ENCODE data around the gene NAP1L5.

NAP1L5 gene

GRCh38 chr4:88722276-88722780, 24.7 kb upstream of the NAP1L5 start:
- Histone ChIP-seq H3K4me3 (ENCODE audit: low read length) (no peak overlapping the region), H3K9me3 (ENCODE audit: control insufficient read depth, low read length) (peaks cover 5% of the 10 kb centered on the region), H3K27me3 (replicated peaks; ENCODE audit: control insufficient read depth, insufficient read depth, low read length) (no peaks in the 10 kb centered on the region), H3K9ac (ENCODE audit: low read length) (no peak overlapping the region), H3K36me3 (ENCODE audit: control insufficient read depth, insufficient read depth, low read length, severe bottlenecking) (peaks cover 60% of the 10 kb centered on the region), H3K4me1 (ENCODE audit: control insufficient read depth, insufficient read depth, low read length) (peaks cover 31% of the 10 kb centered on the region)
- DNase-seq (ENCODE audit: low read depth): no peak

GRCh38 chr4:88720451-88721428, 23.1 kb upstream of the NAP1L5 start:
- Histone ChIP-seq H3K27me3 (replicated peaks; ENCODE audit: control insufficient read depth, insufficient read depth, low read length) (no peaks in the 10 kb centered on the region), H3K9me3 (ENCODE audit: control insufficient read depth, low read length) (peaks cover 11% of the 10 kb centered on the region), H3K36me3 (ENCODE audit: control insufficient read depth, insufficient read depth, low read length, severe bottlenecking) (peaks cover 54% of the 10 kb centered on the region), H3K4me3 (ENCODE audit: low read length) (no peak overlapping the region), H3K4me1 (ENCODE audit: control insufficient read depth, insufficient read depth, low read length) (peaks cover 27% of the 10 kb centered on the region), H3K9ac (ENCODE audit: low read length) (no peak overlapping the region)
- no peak for DNase-seq (ENCODE audit: low read depth)

GRCh38 chr4:88719381-88719780, 21.8 kb upstream of the NAP1L5 start:
- DNase-seq (ENCODE audit: low read depth): no peak
- Histone ChIP-seq H3K27me3 (replicated peaks; ENCODE audit: control insufficient read depth, insufficient read depth, low read length) (no peaks in the 10 kb centered on the region), H3K9ac (ENCODE audit: low read length) (no peak overlapping the region), H3K4me3 (ENCODE audit: low read length) (no peak overlapping the region), H3K9me3 (ENCODE audit: control insufficient read depth, low read length) (peaks cover 11% of the 10 kb centered on the region), H3K36me3 (ENCODE audit: control insufficient read depth, insufficient read depth, low read length, severe bottlenecking) (peaks cover 42% of the 10 kb centered on the region), H3K4me1 (ENCODE audit: control insufficient read depth, insufficient read depth, low read length) (peaks cover 27% of the 10 kb centered on the region)

GRCh38 chr4:88718098-88718497, 20.5 kb upstream of the NAP1L5 start:
- no peak overlapping the region for H3K4me3 ChIP-seq (ENCODE audit: low read length)
- peaks cover 29% of the 10 kb centered on the region for H3K36me3 ChIP-seq (ENCODE audit: control insufficient read depth, insufficient read depth, low read length, severe bottlenecking)
- no peak overlapping the region for H3K9ac ChIP-seq (ENCODE audit: low read length)
- H3K27me3 ChIP-seq (replicated peaks; ENCODE audit: control insufficient read depth, insufficient read depth, low read length): no peaks in the 10 kb centered on the region
- H3K9me3 ChIP-seq (ENCODE audit: control insufficient read depth, low read length): peaks cover 11% of the 10 kb centered on the region
- no peak for DNase-seq (ENCODE audit: low read depth)
- H3K4me1 ChIP-seq (ENCODE audit: control insufficient read depth, insufficient read depth, low read length): peaks cover 24% of the 10 kb centered on the region

GRCh38 chr4:88713782-88714181, 16.2 kb upstream of the NAP1L5 start:
- no peak overlapping the region for H3K4me3 ChIP-seq (ENCODE audit: low read length)
- peaks cover 4% of the 10 kb centered on the region for H3K4me1 ChIP-seq (ENCODE audit: control insufficient read depth, insufficient read depth, low read length)
- H3K9me3 ChIP-seq (ENCODE audit: control insufficient read depth, low read length): peaks cover 11% of the 10 kb centered on the region
- H3K9ac ChIP-seq (ENCODE audit: low read length): no peak overlapping the region
- H3K36me3 ChIP-seq (ENCODE audit: control insufficient read depth, insufficient read depth, low read length, severe bottlenecking): peaks cover 31% of the 10 kb centered on the region
- H3K27me3 ChIP-seq (replicated peaks; ENCODE audit: control insufficient read depth, insufficient read depth, low read length): no peaks in the 10 kb centered on the region
- no peak for DNase-seq (ENCODE audit: low read depth)

GRCh38 chr4:88709989-88710388, 12.4 kb upstream of the NAP1L5 start:
- no peak for DNase-seq (ENCODE audit: low read depth)
- H3K36me3 ChIP-seq (ENCODE audit: control insufficient read depth, insufficient read depth, low read length, severe bottlenecking): peaks cover 17% of the 10 kb centered on the region

GRCh38 chr4:88706574-88706973, 8.9 kb upstream of the NAP1L5 start:
- Histone ChIP-seq H3K27me3 (replicated peaks; ENCODE audit: control insufficient read depth, insufficient read depth, low read length) (no peaks in the 10 kb centered on the region), H3K4me1 (ENCODE audit: control insufficient read depth, insufficient read depth, low read length) (peaks cover 17% of the 10 kb centered on the region), H3K9ac (ENCODE audit: low read length) (peak overlapping the region; percentile 69), H3K9me3 (ENCODE audit: control insufficient read depth, low read length) (no peaks in the 10 kb centered on the region), H3K36me3 (ENCODE audit: control insufficient read depth, insufficient read depth, low read length, severe bottlenecking) (peaks cover 16% of the 10 kb centered on the region), H3K4me3 (ENCODE audit: low read length) (peak overlapping the region; percentile 61)
- peak; percentile 81 for DNase-seq (ENCODE audit: low read depth)

More at GRCh38 chr4:88709989-88710388, 12.4 kb upstream of the NAP1L5 start:
- no peaks in the 10 kb centered on the region for H3K9me3 ChIP-seq (ENCODE audit: control insufficient read depth, low read length)
- no peaks in the 10 kb centered on the region for H3K27me3 ChIP-seq (replicated peaks; ENCODE audit: control insufficient read depth, insufficient read depth, low read length)
- H3K4me1 ChIP-seq (ENCODE audit: control insufficient read depth, insufficient read depth, low read length): peaks cover 20% of the 10 kb centered on the region
- no peak overlapping the region for H3K4me3 ChIP-seq (ENCODE audit: low read length)
- H3K9ac ChIP-seq (ENCODE audit: low read length): no peak overlapping the region

GRCh38 chr4:88705805-88706492, 8.3 kb upstream of the NAP1L5 start:
- Histone ChIP-seq H3K4me3 (ENCODE audit: low read length) (peak overlapping the region; percentile 61), H3K9ac (ENCODE audit: low read length) (peak overlapping the region; percentile 69), H3K36me3 (ENCODE audit: control insufficient read depth, insufficient read depth, low read length, severe bottlenecking) (peaks cover 15% of the 10 kb centered on the region), H3K4me1 (ENCODE audit: control insufficient read depth, insufficient read depth, low read length) (peaks cover 17% of the 10 kb centered on the region), H3K27me3 (replicated peaks; ENCODE audit: control insufficient read depth, insufficient read depth, low read length) (no peaks in the 10 kb centered on the region), H3K9me3 (ENCODE audit: control insufficient read depth, low read length) (no peaks in the 10 kb centered on the region)
- DNase-seq (ENCODE audit: low read depth): peak; percentile 60

GRCh38 chr4:88705223-88705622, 7.6 kb upstream of the NAP1L5 start:
- H3K36me3 ChIP-seq (ENCODE audit: control insufficient read depth, insufficient read depth, low read length, severe bottlenecking): peaks cover 10% of the 10 kb centered on the region
- no peak overlapping the region for H3K9ac ChIP-seq (ENCODE audit: low read length)
- no peak overlapping the region for H3K4me3 ChIP-seq (ENCODE audit: low read length)
- H3K27me3 ChIP-seq (replicated peaks; ENCODE audit: control insufficient read depth, insufficient read depth, low read length): no peaks in the 10 kb centered on the region
- no peak for DNase-seq (ENCODE audit: low read depth)
- H3K4me1 ChIP-seq (ENCODE audit: control insufficient read depth, insufficient read depth, low read length): peaks cover 17% of the 10 kb centered on the region
- no peaks in the 10 kb centered on the region for H3K9me3 ChIP-seq (ENCODE audit: control insufficient read depth, low read length)

GRCh38 chr4:88702782-88703181, 5.2 kb upstream of the NAP1L5 start:
- H3K4me3 ChIP-seq (ENCODE audit: low read length): no peak overlapping the region
- H3K36me3 ChIP-seq (ENCODE audit: control insufficient read depth, insufficient read depth, low read length, severe bottlenecking): peaks cover 10% of the 10 kb centered on the region
- DNase-seq (ENCODE audit: low read depth): no peak

GRCh38 chr4:88698519-88698918, 890 bp upstream of the NAP1L5 start:
- H3K36me3 ChIP-seq (ENCODE audit: control insufficient read depth, insufficient read depth, low read length, severe bottlenecking): no peaks in the 10 kb centered on the region
- H3K9ac ChIP-seq (ENCODE audit: low read length): no peak overlapping the region
- no peaks in the 10 kb centered on the region for H3K27me3 ChIP-seq (replicated peaks; ENCODE audit: control insufficient read depth, insufficient read depth, low read length)
- H3K4me3 ChIP-seq (ENCODE audit: low read length): no peak overlapping the region
- H3K9me3 ChIP-seq (ENCODE audit: control insufficient read depth, low read length): no peaks in the 10 kb centered on the region
- no peak for DNase-seq (ENCODE audit: low read depth)
- H3K4me1 ChIP-seq (ENCODE audit: control insufficient read depth, insufficient read depth, low read length): no peaks in the 10 kb centered on the region

More at GRCh38 chr4:88702782-88703181, 5.2 kb upstream of the NAP1L5 start:
- Histone ChIP-seq H3K27me3 (replicated peaks; ENCODE audit: control insufficient read depth, insufficient read depth, low read length) (no peaks in the 10 kb centered on the region), H3K9me3 (ENCODE audit: control insufficient read depth, low read length) (no peaks in the 10 kb centered on the region), H3K4me1 (ENCODE audit: control insufficient read depth, insufficient read depth, low read length) (peaks cover 17% of the 10 kb centered on the region), H3K9ac (ENCODE audit: low read length) (no peak overlapping the region)

All from adipocyte (in vitro differentiated cells).